OCI-M1 (cell line): Measurements from ENCODE around the gene GPR137B.

ENCODE experiments used
- DNase-seq: peaks from one replicate; lab custom pipeline; 2025; lab: John Stamatoyannopoulos, UW

GPR137B gene

GRCh38 chr1:236142253-236143103 lies at the start of gene GPR137B:
TSS of gene GPR137B (plus strand) at chr1:236142539. CDS start at chr1:236142623, 84 bp downstream.
- DNase-seq = peak; percentile 58

GRCh38 chr1:236092899-236093298 lies 49.4 kb upstream of the GPR137B start:
- DNase-seq = no peak

GRCh38 chr1:236095705-236096520 lies 46.4 kb upstream of the GPR137B start:
- no peak for DNase-seq

GRCh38 chr1:236096660-236097482 lies 45.5 kb upstream of the GPR137B start:
- DNase-seq = peak; percentile 75

- no peak for DNase-seq
Measured at GRCh38 chr1:236098267-236098666, 44.1 kb upstream of the GPR137B start.

GRCh38 chr1:236099355-236099974 lies 42.9 kb upstream of the GPR137B start:
- no peak for DNase-seq

- DNase-seq = no peak
Measured at GRCh38 chr1:236100799-236101198, 41.5 kb upstream of the GPR137B start.

- DNase-seq = no peak
Measured at GRCh38 chr1:236101233-236102200, 40.8 kb upstream of the GPR137B start.

- DNase-seq = no peak
Measured at GRCh38 chr1:236102611-236103010, 39.7 kb upstream of the GPR137B start.

- DNase-seq = no peak
Measured at GRCh38 chr1:236103059-236103458, 39.3 kb upstream of the GPR137B start.

GRCh38 chr1:236103646-236104218 lies 38.6 kb upstream of the GPR137B start:
- peak; percentile 90 for DNase-seq

- peak; percentile 45 for DNase-seq
Measured at GRCh38 chr1:236107121-236107907, 35.0 kb upstream of the GPR137B start.

- DNase-seq = peak; percentile 29
Measured at GRCh38 chr1:236108027-236108648, 34.2 kb upstream of the GPR137B start.

GRCh38 chr1:236110137-236110536 lies 32.2 kb upstream of the GPR137B start:
- DNase-seq = no peak

GRCh38 chr1:236111527-236112331 lies 30.6 kb upstream of the GPR137B start:
- DNase-seq = no peak

- DNase-seq = no peak
Measured at GRCh38 chr1:236112332-236112627, 30.1 kb upstream of the GPR137B start.

- DNase-seq = no peak
Measured at GRCh38 chr1:236113324-236114032, 28.9 kb upstream of the GPR137B start.
